GM12892 (cell line): ENCODE data around the gene CDK5.

Source experiments
- POLR2A ChIP-seq: IDR thresholded peaks from 2 replicates; pipeline ENCODE4 v1.6.1; 2011; ENCODE audit warnings: low read depth, low read length, control low read depth
- POLR2AphosphoS5 ChIP-seq: IDR thresholded peaks from 2 replicates; pipeline ENCODE4 v1.6.1; 2011; ENCODE audit warnings: low read depth, low read length, control low read depth

DNA sequence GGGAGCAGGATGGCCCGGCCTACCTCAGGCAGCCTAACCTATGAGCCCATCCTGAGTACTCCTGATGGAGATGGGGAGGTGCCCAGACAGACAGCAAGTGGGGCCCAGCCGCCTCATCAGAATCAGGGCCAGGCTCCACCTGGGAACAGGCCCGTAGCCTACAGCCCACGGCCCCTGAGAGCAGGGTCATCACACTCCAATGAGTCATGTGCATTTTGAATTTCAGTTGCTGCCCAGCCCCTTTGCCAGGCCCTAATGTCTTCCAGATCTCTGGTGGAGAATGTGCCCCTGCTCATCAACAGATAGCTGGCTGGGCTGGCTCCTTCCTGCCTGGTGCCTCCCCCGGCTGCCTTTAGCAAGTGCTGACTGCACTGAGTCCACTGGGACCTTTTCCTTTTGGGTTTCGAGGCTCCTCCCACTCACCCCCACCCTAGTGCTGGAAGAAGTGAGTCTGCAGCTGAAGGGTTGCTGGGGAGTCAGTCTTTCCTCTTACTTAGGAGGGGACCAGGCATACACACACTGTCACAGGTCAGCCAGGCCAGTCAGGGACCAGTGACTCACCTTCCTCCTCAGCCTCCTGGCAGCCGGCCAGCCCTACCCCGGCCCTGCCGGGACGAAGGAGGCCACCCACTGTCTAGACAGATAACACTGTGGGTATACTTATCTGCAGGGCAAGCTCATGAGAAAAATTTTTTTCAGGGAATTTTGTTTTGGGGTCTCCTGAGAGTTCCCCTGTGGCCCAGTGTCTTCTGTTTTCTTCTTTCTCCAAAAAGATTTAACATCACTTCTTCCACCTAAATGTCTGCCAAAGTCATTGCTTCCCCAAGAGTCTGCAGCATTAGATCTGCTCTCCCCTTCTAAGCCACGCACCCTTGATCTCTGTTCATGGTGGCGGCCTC is 18.5 kb downstream of the CDK5 start:
- TF ChIP-seq POLR2A, result no peak
- no peak for TF ChIP-seq POLR2AphosphoS5
